Astrocyte of the cerebellum (primary cell): ENCODE results near the gene MATCAP1.
A peak's percentile ranks its signal among the peaks of the same experiment; 100 is the strongest.

Experiments used
- DNase-seq: peaks from one replicate; pipeline ENCODE4 v3.0.0-alpha.2; 2011; ENCODE audit warnings: low read depth
- H3K4me3 ChIP-seq: 2 replicates; pipeline ENCODE4 v1.5.1; 2011; ENCODE audit warnings: mild to moderate bottlenecking, low read depth, low read length, moderate library complexity
- in situ Hi-C: cut with HindIII; loops from 2 replicates; pipeline ENCODE4 v1.10.0; 2017; ENCODE audit warnings: low sequenced_read_pairs
- TF ChIP-seq, protein P1 (sequence below): IDR thresholded peaks from 2 replicates; pipeline ENCODE4 v1.5.1; 2012; ENCODE audit warnings: low read length, low read depth, moderate library complexity, mild to moderate bottlenecking; ENCODE audit errors: missing control alignments

Gene MATCAP1

DNA sequence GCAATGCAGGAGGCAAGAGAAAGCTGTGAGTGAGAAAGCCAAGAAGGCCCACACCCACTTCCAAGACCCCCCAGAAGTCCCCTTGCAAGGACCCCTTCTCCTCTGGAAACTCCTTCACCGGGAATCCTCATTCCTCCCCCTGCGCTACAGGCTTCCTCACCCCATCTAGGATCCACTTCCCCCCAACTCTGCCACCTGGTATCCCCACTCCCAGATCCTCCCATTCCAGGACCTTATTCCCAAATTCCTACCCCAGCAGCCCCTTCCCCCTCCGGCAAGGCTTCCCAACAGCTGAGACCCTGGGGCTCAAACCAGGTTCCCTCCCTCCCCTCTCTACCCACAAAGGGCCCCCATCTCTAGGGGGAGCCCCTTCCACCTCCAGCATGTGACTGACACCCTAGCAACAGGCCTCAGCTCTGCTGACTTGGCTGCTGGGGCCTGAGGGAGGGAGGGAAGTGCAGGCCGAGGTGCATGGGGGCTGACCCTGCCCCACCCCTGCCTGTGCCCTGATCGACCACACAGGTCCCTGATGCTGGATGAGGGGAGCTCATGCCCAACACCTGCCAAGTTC lies 17.1 kb downstream of the MATCAP1 start:
- no peak overlapping the region for H3K4me3 ChIP-seq
- TF ChIP-seq, protein P1, sequence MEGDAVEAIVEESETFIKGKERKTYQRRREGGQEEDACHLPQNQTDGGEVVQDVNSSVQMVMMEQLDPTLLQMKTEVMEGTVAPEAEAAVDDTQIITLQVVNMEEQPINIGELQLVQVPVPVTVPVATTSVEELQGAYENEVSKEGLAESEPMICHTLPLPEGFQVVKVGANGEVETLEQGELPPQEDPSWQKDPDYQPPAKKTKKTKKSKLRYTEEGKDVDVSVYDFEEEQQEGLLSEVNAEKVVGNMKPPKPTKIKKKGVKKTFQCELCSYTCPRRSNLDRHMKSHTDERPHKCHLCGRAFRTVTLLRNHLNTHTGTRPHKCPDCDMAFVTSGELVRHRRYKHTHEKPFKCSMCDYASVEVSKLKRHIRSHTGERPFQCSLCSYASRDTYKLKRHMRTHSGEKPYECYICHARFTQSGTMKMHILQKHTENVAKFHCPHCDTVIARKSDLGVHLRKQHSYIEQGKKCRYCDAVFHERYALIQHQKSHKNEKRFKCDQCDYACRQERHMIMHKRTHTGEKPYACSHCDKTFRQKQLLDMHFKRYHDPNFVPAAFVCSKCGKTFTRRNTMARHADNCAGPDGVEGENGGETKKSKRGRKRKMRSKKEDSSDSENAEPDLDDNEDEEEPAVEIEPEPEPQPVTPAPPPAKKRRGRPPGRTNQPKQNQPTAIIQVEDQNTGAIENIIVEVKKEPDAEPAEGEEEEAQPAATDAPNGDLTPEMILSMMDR, result no peak
- in situ Hi-C loops, result no loop called here
- DNase-seq, result no peak

- H3K4me3 ChIP-seq, result no peak overlapping the region
- in situ Hi-C loops, result no loop called here
- TF ChIP-seq, protein P1, result no peak
- no peak for DNase-seq
Measured at GRCh38 chr16:67166110-67166547, 17.6 kb downstream of the MATCAP1 start.

- no peak overlapping the region for H3K4me3 ChIP-seq
- no peak for DNase-seq
- in situ Hi-C loops, result no loop called here
- TF ChIP-seq, protein P1, result no peak
Measured at GRCh38 chr16:67165121-67166078, 18.4 kb downstream of the MATCAP1 start.

- peak within 1 kb of the TSS; percentile 18 for H3K4me3 ChIP-seq
- in situ Hi-C loops, result no loop called here
- DNase-seq, result no peak
- TF ChIP-seq, protein P1, result no peak
Measured at GRCh38 chr16:67164599-67165061, 19.1 kb downstream of the MATCAP1 start, which contains the start of gene HSF4. Gene HSF4, plus strand, starts transcription at chr16:67164745. Its CDS starts 67 bp downstream, at chr16:67164812.

DNA sequence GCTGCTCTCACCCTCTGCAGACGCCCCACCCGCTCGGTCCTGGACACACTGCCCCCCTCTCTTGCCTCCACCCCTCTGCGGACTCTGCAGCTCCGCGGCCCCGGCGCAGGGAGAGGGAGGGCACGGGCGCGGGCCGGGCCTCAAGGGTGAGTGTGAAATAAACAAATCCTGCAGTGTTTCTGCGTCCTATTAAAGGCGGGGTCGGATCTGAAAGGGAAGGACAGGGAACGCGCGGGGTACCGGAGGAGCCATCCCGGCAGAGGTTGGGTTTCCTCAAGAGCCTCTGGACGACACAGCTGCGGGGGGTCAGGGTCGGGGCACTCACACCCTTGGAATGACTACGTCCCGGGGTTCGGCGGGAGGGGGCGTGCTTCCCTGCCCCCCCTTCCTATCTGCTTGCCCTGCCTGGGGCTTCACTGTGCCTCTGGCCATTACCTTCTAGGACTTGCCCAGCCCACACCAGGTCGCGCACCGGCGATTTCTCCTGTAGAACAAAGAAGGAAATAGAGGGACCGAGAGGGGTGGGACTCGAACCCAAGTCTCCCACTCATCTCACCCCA lies 19.7 kb downstream of the MATCAP1 start:
- TF ChIP-seq, protein P1, result no peak
- H3K4me3 ChIP-seq, result peak overlapping the region; percentile 18
- in situ Hi-C loops, result no loop called here
- no peak for DNase-seq
